WTC11 (cell line): ENCODE results near the gene ADGRA1. TPM values are rescaled to one million over a fixed set of nuclear protein-coding genes. Genes with fewer than 3 reads are reported as not detected.

Experiments
- ATAC-seq: fragments of 200-7000 bp; cut with Tn5 transposase; 2 replicates; pipeline ENCODE4 v1.10.0; 2021; ENCODE audit warnings: mild to moderate bottlenecking, moderate library complexity
- CTCF ChIA-PET: fragments of 300-600 bp; sonication (Branson Sonifier 250); formaldehyde crosslinking; loops from one replicate; lab custom pipeline; 2021; ENCODE audit warnings: antibody characterized with exemption; lab: Charles Lee
- POLR2A ChIA-PET: fragments of 350-600 bp; sonication (Branson Sonifier 250); formaldehyde crosslinking; loops from one replicate; lab custom pipeline; 2021; ENCODE audit warnings: antibody characterized with exemption; lab: Charles Lee
- DNase-seq: peaks from one replicate; pipeline ENCODE4 v3.0.0; 2021; ENCODE audit warnings: low spot score
- H3K27ac Mint-ChIP-seq: 2 replicates; pipeline ENCODE4 v1.8.0; 2021; ENCODE audit warnings: mixed read lengths
- H3K27me3 Mint-ChIP-seq: 2 replicates; pipeline ENCODE4 v1.8.0; 2021; ENCODE audit warnings: low read depth, mild to moderate bottlenecking, moderate library complexity, mixed read lengths
- H3K36me3 Mint-ChIP-seq: 2 replicates; pipeline ENCODE4 v1.8.0; 2021; ENCODE audit warnings: mixed read lengths
- H3K4me1 Mint-ChIP-seq: 2 replicates; pipeline ENCODE4 v1.8.0; 2022; ENCODE audit warnings: mixed read lengths
- H3K4me3 Mint-ChIP-seq: 2 replicates; pipeline ENCODE4 v1.8.0; 2021; ENCODE audit warnings: mild to moderate bottlenecking, moderate library complexity, mixed read lengths
- H3K9me3 Mint-ChIP-seq: 2 replicates; pipeline ENCODE4 v1.8.0; 2021; ENCODE audit warnings: mixed read lengths
- ATF2 ChIP-seq: sonication (generic); formaldehyde crosslinking; IDR thresholded peaks from 2 replicates; pipeline ENCODE4 v1.8.1; 2022; ENCODE audit warnings: low read depth, missing genetic modification reagents, borderline replicate concordance
- ATF3 ChIP-seq: sonication (generic); formaldehyde crosslinking; conservative IDR thresholded peaks from 2 replicates; pipeline ENCODE4 v1.8.1; 2022; ENCODE audit warnings: mild to moderate bottlenecking, missing genetic modification reagents
- ATF6 ChIP-seq: sonication (generic); formaldehyde crosslinking; IDR thresholded peaks from 2 replicates; pipeline ENCODE4 v1.8.1; 2023; ENCODE audit warnings: mild to moderate bottlenecking, missing genetic modification reagents
- CBFB ChIP-seq: sonication (generic); formaldehyde crosslinking; IDR thresholded peaks from 2 replicates; pipeline ENCODE4 v1.8.1; 2022; ENCODE audit warnings: mild to moderate bottlenecking, low read depth, missing genetic modification reagents
- CREB1 ChIP-seq: sonication (generic); formaldehyde crosslinking; IDR thresholded peaks from 2 replicates; pipeline ENCODE4 v1.8.0; 2023; ENCODE audit warnings: mild to moderate bottlenecking, missing genetic modification reagents
- EMX1 ChIP-seq: fragments of 250-450 bp; sonication (Bioruptor Pico); IDR thresholded peaks from 2 replicates; pipeline ENCODE4 v1.8.0; 2021; ENCODE audit warnings: mild to moderate bottlenecking
- ETV6 ChIP-seq: sonication (generic); formaldehyde crosslinking; IDR thresholded peaks from 2 replicates; pipeline ENCODE4 v1.8.1; 2022; ENCODE audit warnings: mild to moderate bottlenecking, missing genetic modification reagents
- HMGA2 ChIP-seq: fragments of 250-450 bp; sonication (Bioruptor Pico); IDR thresholded peaks from 2 replicates; pipeline ENCODE4 v1.4.0; 2021; ENCODE audit warnings: mild to moderate bottlenecking, moderate library complexity
- IRF1 ChIP-seq: sonication (generic); formaldehyde crosslinking; IDR thresholded peaks from 2 replicates; pipeline ENCODE4 v1.8.0; 2023; ENCODE audit warnings: missing genetic modification reagents
- IRF2 ChIP-seq: sonication (generic); formaldehyde crosslinking; IDR thresholded peaks from 2 replicates; pipeline ENCODE4 v1.8.0; 2022; ENCODE audit warnings: low read depth, missing genetic modification reagents, borderline replicate concordance
- JUN ChIP-seq: sonication (generic); formaldehyde crosslinking; IDR thresholded peaks from 2 replicates; pipeline ENCODE4 v1.8.0; 2023; ENCODE audit warnings: mild to moderate bottlenecking, missing genetic modification reagents
- MLX ChIP-seq: sonication (generic); formaldehyde crosslinking; IDR thresholded peaks from 2 replicates; pipeline ENCODE4 v1.8.1; 2023; ENCODE audit warnings: mild to moderate bottlenecking, missing genetic modification reagents, moderate library complexity
- MYBL2 ChIP-seq: sonication (generic); formaldehyde crosslinking; IDR thresholded peaks from 2 replicates; pipeline ENCODE4 v1.8.1; 2023; ENCODE audit warnings: mild to moderate bottlenecking, moderate library complexity, missing genetic modification reagents
- NFATC4 ChIP-seq: fragments of 250-450 bp; sonication (Bioruptor Pico); IDR thresholded peaks from 2 replicates; pipeline ENCODE4 v1.9.0; 2021; ENCODE audit warnings: mild to moderate bottlenecking
- NFYB ChIP-seq: sonication (generic); formaldehyde crosslinking; conservative IDR thresholded peaks from 2 replicates; pipeline ENCODE4 v1.8.0; 2022; ENCODE audit warnings: low read depth, missing genetic modification reagents
- PREB ChIP-seq: sonication (generic); formaldehyde crosslinking; IDR thresholded peaks from 2 replicates; pipeline ENCODE4 v1.8.1; 2022; ENCODE audit warnings: mild to moderate bottlenecking, missing genetic modification reagents, moderate library complexity, borderline replicate concordance
- SP1 ChIP-seq: sonication (generic); formaldehyde crosslinking; conservative IDR thresholded peaks from 2 replicates; pipeline ENCODE4 v1.8.1; 2022; ENCODE audit warnings: missing genetic modification reagents
- TCF7 ChIP-seq: sonication (generic); formaldehyde crosslinking; IDR thresholded peaks from 2 replicates; pipeline ENCODE4 v1.8.0; 2022; ENCODE audit warnings: mild to moderate bottlenecking, low read depth, missing genetic modification reagents, moderate library complexity
- USF2 ChIP-seq: sonication (generic); formaldehyde crosslinking; IDR thresholded peaks from 2 replicates; pipeline ENCODE4 v1.8.1; 2023; ENCODE audit warnings: mild to moderate bottlenecking, missing genetic modification reagents, moderate library complexity
- ZNF219 ChIP-seq: sonication (generic); formaldehyde crosslinking; IDR thresholded peaks from 2 replicates; pipeline ENCODE4 v1.8.0; 2023; ENCODE audit warnings: missing genetic modification reagents, mild to moderate bottlenecking, borderline replicate concordance
- ZNF232 ChIP-seq: sonication (generic); formaldehyde crosslinking; IDR thresholded peaks from 2 replicates; pipeline ENCODE4 v1.8.0; 2022; ENCODE audit warnings: mild to moderate bottlenecking, missing genetic modification reagents
- ZNF416 ChIP-seq: fragments of 250-450 bp; sonication (Bioruptor Pico); IDR thresholded peaks from 2 replicates; pipeline ENCODE4 v1.9.0; 2021; ENCODE audit warnings: mild to moderate bottlenecking, inconsistent platforms
- ZNF423 ChIP-seq: fragments of 250-450 bp; sonication (Bioruptor Pico); IDR thresholded peaks from 2 replicates; pipeline ENCODE4 v2.1.2; 2022; ENCODE audit warnings: mild to moderate bottlenecking, moderate library complexity
- ZSCAN18 ChIP-seq: fragments of 250-450 bp; sonication (Bioruptor Pico); IDR thresholded peaks from 2 replicates; pipeline ENCODE4 v2.1.2; 2022; ENCODE audit warnings: mild to moderate bottlenecking, moderate library complexity
- total RNA-seq: library from RNA; stranded (reverse); gene quantifications from 3 replicates; pipeline ENCODE4 v1.2.3, GENCODE V29; 2021

ADGRA1 gene
- total RNA-seq, 1 experiment from 2014 or later, result 0.20 TPM

- Mint-ChIP-seq H3K27ac (no peak overlapping the region; the same call in 1 of the 2 replicates), H3K4me1 (no peaks in the 10 kb centered on the region), H3K27me3 (no peaks in the 10 kb centered on the region), H3K4me3 (no peak overlapping the region), H3K9me3 (no peaks in the 10 kb centered on the region), H3K36me3 (no peaks in the 10 kb centered on the region)
- CTCF ChIA-PET, result no interaction called here
- POLR2A ChIA-PET, result no interaction called here
- ATAC-seq (no peak), DNase-seq (no peak)
- TF ChIP-seq ATF6 (CRISPR knock-in tag) (no peak), IRF1 (no peak), ZNF219 (no peak), SP1 (CRISPR knock-in tag) (no peak), CBFB (CRISPR knock-in tag) (no peak), NFYB (CRISPR knock-in tag) (no peak), ATF2 (no peak), MLX (CRISPR knock-in tag) (no peak), MYBL2 (no peak), ETV6 (CRISPR knock-in tag) (no peak)
These were observed 43.3 kb downstream of the ADGRA1 start for GRCh38 chr10:133131053-133131452.

- Mint-ChIP-seq H3K27ac (no peak overlapping the region; the same call in 1 of the 2 replicates), H3K9me3 (no peaks in the 10 kb centered on the region), H3K4me1 (no peaks in the 10 kb centered on the region), H3K4me3 (no peak overlapping the region), H3K27me3 (no peaks in the 10 kb centered on the region), H3K36me3 (no peaks in the 10 kb centered on the region)
- DNase-seq (no peak), ATAC-seq (no peak)
- ChIA-PET CTCF (no interaction called here), POLR2A (no interaction called here)
- TF ChIP-seq EMX1 (CRISPR knock-in tag) (no peak), ZNF416 (no peak), NFATC4 (CRISPR knock-in tag) (no peak), TCF7 (CRISPR knock-in tag) (no peak), USF2 (CRISPR knock-in tag) (no peak), PREB (CRISPR knock-in tag) (no peak), ZSCAN18 (CRISPR knock-in tag) (no peak), ATF2 (no peak), JUN (CRISPR knock-in tag) (no peak), ATF3 (no peak), ZNF219 (no peak), IRF1 (no peak), ZNF423 (CRISPR knock-in tag) (no peak), IRF2 (CRISPR knock-in tag) (no peak), HMGA2 (CRISPR knock-in tag) (no peak), ZNF232 (CRISPR knock-in tag) (no peak), CREB1 (CRISPR knock-in tag) (no peak)
These were observed 44.2 kb downstream of the ADGRA1 start for GRCh38 chr10:133131734-133132472.
